HG02642 (cell line): ENCODE results near the gene PSMD13.
"Not testable (repeated sequence)": the region's sequence is repeated elsewhere in the genome, so short reads cannot be mapped to it uniquely, and the experiment has no call there.

Experiments
- ATAC-seq: cut with Tn5 transposase; IDR thresholded peaks from one replicate; pipeline ENCODE4 v1.9.1; 2021; ENCODE audit warnings: mild to moderate bottlenecking; ENCODE audit not compliant: unreplicated experiment, poor library complexity

Gene PSMD13

GRCh38 chr11:216081-216974, 20.4 kb upstream of the PSMD13 start:
- ATAC-seq: no peak

GRCh38 chr11:217704-218103, 19.1 kb upstream of the PSMD13 start:
- ATAC-seq: no peak

DNA sequence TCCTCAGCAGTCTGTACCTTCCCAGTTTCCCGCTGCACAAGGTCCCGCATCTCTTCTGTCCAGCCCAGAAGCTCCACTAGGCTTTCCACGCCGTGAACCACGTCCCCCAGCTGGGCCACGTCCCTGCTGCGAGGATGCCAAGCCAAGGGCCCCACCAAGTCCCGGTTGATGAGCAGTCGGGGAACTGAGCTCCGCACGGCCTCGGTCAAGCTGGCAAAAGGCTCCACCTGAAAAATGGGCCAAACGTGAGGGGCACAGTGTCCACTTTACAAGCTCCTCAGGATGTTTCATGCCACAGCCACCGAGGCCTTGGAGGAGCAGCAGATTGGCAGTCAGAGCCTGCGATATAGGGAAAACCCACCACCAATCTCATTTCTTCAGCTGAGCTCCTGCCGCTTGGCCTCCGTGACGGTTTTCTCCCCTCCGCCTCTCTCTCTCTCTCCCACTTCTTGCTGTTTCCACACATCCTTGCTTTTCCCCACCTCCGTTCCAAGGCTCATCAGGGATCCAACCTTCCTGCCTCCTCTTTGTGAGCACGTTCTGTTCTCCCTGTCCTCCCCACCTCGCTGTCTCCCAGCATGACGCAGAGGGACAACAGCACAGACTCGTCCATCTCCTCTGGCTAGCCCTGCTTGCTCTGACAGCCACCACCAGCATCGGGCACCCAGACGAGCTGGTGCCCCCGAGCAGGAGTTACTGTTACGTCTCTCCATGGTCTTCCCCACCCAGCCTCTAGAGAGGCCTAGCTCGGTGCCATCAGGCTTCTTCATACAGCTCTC, 17.8 kb upstream of the PSMD13 start:
- ATAC-seq: no peak

- not testable (repeated sequence) for ATAC-seq
Observed at GRCh38 chr11:220641-221215, 16.0 kb upstream of the PSMD13 start.

- no peak for ATAC-seq
Observed at GRCh38 chr11:221539-221938, 15.2 kb upstream of the PSMD13 start.

GRCh38 chr11:221998-222789, 14.6 kb upstream of the PSMD13 start:
- no peak for ATAC-seq

DNA sequence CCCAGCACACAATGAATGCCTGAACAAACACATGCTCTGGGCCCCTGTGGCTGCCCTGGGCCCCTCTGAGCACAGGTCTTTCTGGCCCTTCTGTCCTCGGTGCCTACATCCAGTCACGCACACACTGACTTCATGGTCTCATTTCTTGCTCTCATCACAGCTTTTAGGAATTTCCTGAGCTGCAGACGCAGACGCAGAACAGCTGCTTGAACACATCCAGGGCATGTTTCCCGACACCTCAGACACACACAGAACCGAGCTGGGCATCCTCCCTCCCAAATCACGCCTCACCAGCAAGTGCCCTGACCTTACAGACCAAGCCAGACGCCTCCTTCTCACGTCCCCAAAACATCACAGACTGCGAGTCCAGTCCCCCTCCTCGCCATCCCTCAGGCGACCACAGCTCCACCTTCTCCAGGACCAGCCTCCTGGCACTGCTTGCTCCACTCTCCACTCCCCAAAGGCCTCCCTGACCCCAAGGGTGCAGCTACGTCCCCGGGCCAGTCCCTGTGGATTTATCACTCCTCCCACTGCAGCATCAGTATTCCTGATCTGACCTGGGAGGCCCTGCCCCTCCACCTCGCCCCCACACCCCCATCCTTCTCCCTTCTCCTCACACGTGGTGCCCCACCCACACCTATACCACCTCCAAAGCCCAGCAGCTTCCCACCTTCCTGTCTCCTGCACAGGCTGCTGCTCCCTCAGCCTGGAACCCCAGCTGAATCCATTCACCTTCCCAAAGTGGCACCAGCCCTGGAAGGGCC, 13.6 kb upstream of the PSMD13 start:
- ATAC-seq: no peak

DNA sequence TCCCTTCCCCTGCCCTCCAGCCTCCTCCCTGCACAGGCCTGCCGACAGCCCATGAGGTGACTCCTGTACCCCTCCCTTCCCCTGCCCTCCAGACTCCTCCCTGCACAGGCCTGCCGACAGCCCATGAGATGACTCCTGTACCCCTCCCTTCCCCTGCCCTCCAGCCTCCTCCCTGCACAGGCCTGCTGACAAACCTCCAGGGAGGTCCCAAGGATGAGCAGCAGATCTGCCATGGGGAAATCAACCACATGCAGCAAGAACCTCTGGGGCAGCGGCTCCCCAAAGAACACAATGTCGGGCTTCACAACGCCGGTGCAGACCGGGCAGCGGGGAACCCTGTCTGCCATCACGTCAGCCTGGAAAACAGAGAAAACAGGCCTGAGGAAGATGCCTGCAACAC, 12.9 kb upstream of the PSMD13 start:
- no peak for ATAC-seq

DNA sequence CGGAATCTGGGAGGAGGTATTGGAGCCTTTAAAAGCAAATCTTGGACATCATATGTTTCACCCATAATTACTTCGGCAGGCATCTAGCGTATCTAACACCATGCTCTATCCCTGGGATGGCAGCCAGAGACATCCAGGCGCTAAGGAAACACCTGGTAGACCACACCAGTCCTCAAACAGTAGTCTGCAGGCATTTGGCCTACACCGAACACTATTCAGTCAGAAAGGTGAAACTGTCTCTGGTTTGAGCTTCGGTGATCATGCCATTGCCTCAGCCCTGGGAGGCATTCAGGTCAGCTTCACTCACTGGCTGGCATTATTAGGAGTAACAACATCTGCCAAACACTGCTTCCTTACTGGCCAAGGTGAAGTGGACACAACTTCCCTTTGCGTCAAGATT, 12.4 kb upstream of the PSMD13 start:
- ATAC-seq: no peak

DNA sequence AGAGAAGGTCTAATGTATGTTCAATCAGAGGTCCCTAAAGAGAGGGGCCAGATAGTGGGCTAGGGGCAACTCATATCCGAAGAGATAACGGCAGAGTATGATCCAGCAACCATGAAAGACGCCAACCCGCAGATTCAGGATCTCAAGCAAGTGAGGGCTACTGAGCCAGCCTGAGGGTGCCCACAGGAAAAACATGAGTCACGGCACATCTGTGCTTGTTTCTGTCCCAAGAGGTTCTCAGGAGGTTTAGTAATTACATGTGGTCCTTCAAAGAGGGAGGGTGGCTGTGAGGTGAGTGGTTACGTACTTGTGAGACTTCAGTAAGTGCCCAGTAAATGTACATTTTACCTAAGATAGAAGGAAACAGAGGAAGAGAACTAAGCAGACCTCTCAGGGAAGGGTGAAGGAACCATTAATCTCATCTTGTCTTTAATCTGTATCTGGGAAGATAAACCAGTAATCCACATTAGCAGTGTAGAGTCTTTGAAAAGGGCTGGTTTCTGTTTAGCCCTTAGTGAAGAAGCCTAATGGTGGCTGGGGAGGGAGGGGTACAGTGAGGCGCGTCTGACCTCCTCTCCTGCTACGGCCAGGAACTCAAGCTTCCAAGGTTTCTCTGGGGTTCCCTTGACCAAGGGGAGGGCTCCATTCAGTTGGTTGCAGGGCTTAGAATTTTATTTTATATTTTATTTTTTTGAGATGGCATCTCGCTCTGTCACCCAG, 10.9 kb upstream of the PSMD13 start:
- no peak for ATAC-seq

DNA sequence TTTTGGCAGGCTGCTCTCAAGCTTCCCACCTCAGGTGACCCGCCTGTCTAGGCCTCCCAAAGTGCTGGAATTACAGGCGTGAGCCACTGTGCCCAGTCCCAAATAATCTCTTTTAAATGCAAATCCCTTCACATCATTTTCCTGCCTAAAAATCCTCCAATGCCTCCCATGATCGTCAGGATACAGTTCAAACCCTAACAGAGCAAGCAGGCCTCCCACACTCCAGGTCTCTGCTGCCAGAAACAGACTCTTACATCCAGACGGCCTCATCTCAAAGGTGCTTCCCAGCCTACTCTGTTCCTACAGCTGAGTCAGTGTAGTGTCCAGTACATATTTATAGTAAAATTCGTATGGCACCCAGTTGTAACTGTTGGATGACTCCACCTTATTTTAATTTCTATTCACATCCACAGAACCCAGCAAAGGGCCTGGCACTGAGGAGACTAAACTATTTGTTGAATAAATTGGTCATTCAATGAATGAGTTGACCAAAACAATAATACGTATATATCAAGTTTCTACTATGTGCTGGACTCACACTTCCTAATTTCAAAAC, 8.9 kb upstream of the PSMD13 start:
- ATAC-seq: no peak

DNA sequence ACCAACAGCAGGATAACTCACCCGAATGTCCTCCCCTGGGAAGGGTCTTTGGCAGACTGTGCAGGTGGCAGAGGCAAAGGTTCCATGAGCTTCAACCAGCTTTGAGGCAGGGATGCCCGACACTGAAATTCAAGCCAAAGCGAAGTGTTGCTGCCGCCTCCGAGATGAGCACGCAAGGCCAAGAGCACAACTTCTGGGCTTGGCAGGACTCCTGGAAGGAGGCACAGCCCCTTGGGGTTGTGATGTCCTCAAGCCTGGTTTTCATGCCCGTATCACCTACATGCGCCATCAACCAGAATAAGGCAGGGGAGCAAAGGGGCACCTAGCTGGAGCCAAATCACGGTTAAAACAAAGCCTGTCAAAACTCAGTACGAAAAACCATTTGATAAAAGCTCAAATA, 6.3 kb upstream of the PSMD13 start:
- ATAC-seq: no peak

GRCh38 chr11:232783-233565, 3.8 kb upstream of the PSMD13 start:
- ATAC-seq: no peak

DNA sequence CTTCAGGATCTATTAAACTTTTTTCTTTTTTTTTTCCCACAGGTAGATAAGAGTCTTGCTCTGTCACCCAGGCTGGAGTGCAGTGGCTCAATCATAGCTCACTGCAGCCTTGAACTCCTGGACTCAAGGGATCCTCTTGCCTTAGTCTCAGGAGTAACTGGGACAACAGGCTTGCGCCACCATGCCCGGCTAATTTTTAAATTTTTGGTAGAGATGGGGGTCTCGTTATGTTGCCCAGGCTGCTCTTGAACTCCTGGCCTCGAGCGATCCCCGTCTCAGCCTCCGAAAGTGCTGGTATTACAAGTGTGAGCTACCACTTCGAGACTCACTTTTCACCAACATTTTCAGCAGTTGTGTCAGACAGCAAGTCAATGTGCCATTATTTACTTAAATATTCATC, 1.6 kb upstream of the PSMD13 start:
- no peak for ATAC-seq

- peak; percentile 3 for ATAC-seq
Observed at GRCh38 chr11:235609-235996, 1.2 kb upstream of the PSMD13 start.

DNA sequence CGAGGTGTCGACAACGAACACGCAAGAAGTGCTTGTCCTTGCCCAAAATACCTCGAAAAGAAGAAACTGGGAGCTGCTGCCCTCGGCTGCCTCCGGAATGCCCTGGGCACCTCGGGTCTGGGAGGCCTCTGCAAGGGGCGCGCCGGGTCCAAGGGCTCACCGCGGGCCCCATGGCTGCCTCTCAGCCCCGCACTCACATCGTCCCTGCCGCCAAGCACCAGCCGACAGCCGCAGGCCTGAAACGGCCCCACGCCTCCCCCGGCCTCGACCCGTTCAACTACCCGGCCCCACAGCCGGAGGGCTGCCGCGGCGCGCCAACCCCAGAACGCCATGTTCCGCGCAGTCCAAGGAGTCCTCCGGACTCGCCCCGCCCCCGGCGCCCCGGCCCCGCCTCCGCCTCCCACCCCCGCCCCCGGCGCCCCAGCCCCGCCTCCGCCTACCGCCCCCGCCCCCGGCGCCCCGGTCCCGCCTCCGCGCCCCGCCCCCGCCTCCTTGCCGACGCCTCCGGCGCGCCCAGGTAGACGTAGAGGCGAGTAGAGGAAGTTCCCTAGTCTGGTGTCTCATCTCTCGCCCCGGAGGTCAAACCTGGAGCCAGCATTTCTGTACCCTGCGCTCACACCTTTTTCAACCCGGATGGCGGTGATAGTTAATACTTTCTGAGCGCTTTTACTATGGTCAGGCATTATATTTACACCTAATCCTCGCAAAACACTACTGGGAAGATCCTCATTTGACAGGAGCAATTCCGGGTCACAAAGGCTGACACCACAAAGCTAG, 591 bp upstream of the PSMD13 start, which contains the start of gene SIRT3:
Gene SIRT3 (minus strand): TSS at position 346 of the 777 bp plus-strand sequence. CDS start 14 bp downstream, at position 332.
- ATAC-seq: peak; percentile 75

- ATAC-seq: not testable (repeated sequence)
Observed at GRCh38 chr11:238346-238745, 1.6 kb downstream of the PSMD13 start.
